ENCODE results near the gene CALR. TPM values are rescaled to one million over a fixed set of nuclear protein-coding genes. Genes with fewer than 3 reads are reported as not detected.

CALR gene
- total RNA-seq, 1 experiment from 2014 or later: 1,088 TPM

DNA sequence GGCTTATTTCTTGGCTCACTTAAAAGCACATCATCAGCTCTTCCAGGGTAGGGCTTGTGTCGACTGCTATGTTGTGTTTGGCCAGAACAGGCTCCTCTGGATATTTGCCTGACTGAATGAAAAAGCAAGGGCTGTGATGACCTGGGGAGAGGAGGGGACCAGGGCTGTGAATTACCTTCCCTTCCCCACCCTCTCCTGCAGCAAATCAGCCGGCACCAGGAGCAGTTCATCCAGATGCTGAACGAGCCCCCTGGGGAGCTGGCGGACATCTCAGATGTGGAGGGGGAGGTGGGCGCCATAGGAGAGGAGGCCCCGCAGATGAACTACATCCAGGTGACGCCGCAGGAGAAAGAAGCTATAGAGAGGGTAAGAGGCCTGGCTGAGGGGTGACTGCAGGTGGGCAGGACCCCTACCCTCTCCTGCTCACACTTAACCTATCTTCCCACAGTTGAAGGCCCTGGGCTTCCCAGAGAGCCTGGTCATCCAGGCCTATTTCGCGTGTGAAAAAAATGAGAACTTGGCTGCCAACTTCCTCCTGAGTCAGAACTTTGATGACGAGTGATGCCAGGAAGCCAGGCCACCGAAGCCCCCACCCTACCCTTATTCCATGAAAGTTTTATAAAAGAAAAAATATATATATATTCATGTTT, 14.2 kb downstream of the CALR start:
- Mint-ChIP-seq H3K9me3 (no peaks in the 10 kb centered on the region), H3K36me3 (peaks cover 49% of the 10 kb centered on the region), H3K27ac (no peak overlapping the region; the same call in 1 of the 2 replicates), H3K4me1 (peaks cover 29% of the 10 kb centered on the region), H3K4me3 (no peak overlapping the region), H3K27me3 (ENCODE audit: low read depth) (no peaks in the 10 kb centered on the region)
- TF ChIP-seq, protein P1, sequence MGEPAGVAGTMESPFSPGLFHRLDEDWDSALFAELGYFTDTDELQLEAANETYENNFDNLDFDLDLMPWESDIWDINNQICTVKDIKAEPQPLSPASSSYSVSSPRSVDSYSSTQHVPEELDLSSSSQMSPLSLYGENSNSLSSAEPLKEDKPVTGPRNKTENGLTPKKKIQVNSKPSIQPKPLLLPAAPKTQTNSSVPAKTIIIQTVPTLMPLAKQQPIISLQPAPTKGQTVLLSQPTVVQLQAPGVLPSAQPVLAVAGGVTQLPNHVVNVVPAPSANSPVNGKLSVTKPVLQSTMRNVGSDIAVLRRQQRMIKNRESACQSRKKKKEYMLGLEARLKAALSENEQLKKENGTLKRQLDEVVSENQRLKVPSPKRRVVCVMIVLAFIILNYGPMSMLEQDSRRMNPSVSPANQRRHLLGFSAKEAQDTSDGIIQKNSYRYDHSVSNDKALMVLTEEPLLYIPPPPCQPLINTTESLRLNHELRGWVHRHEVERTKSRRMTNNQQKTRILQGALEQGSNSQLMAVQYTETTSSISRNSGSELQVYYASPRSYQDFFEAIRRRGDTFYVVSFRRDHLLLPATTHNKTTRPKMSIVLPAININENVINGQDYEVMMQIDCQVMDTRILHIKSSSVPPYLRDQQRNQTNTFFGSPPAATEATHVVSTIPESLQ (CRISPR knock-in tag; IDR thresholded peaks at IDR 0.05): no peak
- TF ChIP-seq JUN (CRISPR knock-in tag; IDR thresholded peaks at IDR 0.05): 0 out of 2 replicates have a peak, but pooled peaks have one; percentile 20
- CTCF ChIA-PET: interaction anchor here (0.6 to 5.4 kb wide), 2 partner anchors 13 to 271 kb away, joined by 3 to 57 read pairs; no protein-coding TSS in a partner anchor
- ATAC-seq (no peak), DNase-seq (ENCODE audit: low spot score) (no peak)
- POLR2A ChIA-PET: interaction anchor here (1.7 to 1.9 kb wide), 2 partner anchors 13 to 39 kb away, joined by 4 to 6 read pairs; no protein-coding TSS in a partner anchor

DNA sequence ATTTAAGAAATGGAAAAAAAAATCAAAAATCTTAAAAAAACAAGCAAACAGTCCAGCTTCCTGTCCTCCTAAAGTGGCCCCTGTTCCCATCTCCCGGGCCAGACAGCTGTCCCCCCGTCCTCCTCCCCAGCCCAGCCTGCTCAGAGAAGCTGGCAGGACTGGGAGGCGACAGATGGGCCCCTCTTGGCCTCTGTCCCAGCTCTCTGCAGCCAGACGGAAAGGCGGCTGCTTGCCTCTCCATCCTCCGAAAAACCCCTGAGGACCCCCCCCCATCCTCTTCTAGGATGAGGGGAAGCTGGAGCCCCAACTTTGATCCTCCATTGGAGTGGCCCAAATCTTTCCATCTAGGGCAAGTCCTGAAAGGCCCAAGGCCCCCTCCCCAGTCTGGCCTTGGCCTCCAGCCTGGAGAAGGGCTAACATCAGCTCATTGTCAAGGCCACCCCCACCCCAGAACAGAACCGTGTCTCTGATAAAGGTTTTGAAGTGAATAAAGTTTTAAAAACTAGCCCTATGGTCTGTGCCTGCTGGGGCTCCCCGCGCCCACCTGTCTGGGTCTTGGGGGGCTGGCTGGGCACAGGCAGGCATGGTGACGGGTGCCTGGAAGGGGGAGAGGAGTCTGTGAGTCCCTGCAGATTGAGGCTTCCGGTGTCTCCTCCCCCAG, 14.9 kb downstream of the CALR start:
- Mint-ChIP-seq H3K4me3 (no peak overlapping the region), H3K27ac (no peak overlapping the region), H3K36me3 (peaks cover 44% of the 10 kb centered on the region), H3K27me3 (ENCODE audit: low read depth) (no peaks in the 10 kb centered on the region), H3K9me3 (no peaks in the 10 kb centered on the region), H3K4me1 (peaks cover 26% of the 10 kb centered on the region)
- ChIA-PET POLR2A (interaction anchor here (1.7 to 1.9 kb wide), 2 partner anchors 12 to 40 kb away, joined by 4 to 6 read pairs; no protein-coding TSS in a partner anchor), CTCF (interaction anchor here (0.8 to 5.4 kb wide), 3 partner anchors 12 to 68 kb away, joined by 3 to 57 read pairs (median 5); no protein-coding TSS in a partner anchor)
- ATAC-seq (no peak), DNase-seq (ENCODE audit: low spot score) (no peak)
- TF ChIP-seq, protein P2, sequence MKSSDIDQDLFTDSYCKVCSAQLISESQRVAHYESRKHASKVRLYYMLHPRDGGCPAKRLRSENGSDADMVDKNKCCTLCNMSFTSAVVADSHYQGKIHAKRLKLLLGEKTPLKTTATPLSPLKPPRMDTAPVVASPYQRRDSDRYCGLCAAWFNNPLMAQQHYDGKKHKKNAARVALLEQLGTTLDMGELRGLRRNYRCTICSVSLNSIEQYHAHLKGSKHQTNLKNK (CRISPR knock-in tag; IDR thresholded peaks at IDR 0.05): no peak
- no peak for TF ChIP-seq MXD4 (CRISPR knock-in tag; IDR thresholded peaks at IDR 0.05; ENCODE audit: borderline replicate concordance)
- TF ChIP-seq SP1 (CRISPR knock-in tag; conservative IDR thresholded peaks at IDR 0.05): no peak
- no peak for TF ChIP-seq ESRRA (CRISPR knock-in tag; IDR thresholded peaks at IDR 0.05; ENCODE audit: borderline replicate concordance)
- TF ChIP-seq, protein P3, sequence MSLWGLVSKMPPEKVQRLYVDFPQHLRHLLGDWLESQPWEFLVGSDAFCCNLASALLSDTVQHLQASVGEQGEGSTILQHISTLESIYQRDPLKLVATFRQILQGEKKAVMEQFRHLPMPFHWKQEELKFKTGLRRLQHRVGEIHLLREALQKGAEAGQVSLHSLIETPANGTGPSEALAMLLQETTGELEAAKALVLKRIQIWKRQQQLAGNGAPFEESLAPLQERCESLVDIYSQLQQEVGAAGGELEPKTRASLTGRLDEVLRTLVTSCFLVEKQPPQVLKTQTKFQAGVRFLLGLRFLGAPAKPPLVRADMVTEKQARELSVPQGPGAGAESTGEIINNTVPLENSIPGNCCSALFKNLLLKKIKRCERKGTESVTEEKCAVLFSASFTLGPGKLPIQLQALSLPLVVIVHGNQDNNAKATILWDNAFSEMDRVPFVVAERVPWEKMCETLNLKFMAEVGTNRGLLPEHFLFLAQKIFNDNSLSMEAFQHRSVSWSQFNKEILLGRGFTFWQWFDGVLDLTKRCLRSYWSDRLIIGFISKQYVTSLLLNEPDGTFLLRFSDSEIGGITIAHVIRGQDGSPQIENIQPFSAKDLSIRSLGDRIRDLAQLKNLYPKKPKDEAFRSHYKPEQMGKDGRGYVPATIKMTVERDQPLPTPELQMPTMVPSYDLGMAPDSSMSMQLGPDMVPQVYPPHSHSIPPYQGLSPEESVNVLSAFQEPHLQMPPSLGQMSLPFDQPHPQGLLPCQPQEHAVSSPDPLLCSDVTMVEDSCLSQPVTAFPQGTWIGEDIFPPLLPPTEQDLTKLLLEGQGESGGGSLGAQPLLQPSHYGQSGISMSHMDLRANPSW (CRISPR knock-in tag; conservative IDR thresholded peaks at IDR 0.05; ENCODE audit: low read depth): no peak
- no peak for TF ChIP-seq NR2C2 (CRISPR knock-in tag; IDR thresholded peaks at IDR 0.05)
- no peak for TF ChIP-seq ZNF121 (CRISPR knock-in tag; IDR thresholded peaks at IDR 0.05)
- TF ChIP-seq FOXJ3 (CRISPR knock-in tag; IDR thresholded peaks at IDR 0.05; ENCODE audit: borderline replicate concordance): no peak
- TF ChIP-seq, protein P4, sequence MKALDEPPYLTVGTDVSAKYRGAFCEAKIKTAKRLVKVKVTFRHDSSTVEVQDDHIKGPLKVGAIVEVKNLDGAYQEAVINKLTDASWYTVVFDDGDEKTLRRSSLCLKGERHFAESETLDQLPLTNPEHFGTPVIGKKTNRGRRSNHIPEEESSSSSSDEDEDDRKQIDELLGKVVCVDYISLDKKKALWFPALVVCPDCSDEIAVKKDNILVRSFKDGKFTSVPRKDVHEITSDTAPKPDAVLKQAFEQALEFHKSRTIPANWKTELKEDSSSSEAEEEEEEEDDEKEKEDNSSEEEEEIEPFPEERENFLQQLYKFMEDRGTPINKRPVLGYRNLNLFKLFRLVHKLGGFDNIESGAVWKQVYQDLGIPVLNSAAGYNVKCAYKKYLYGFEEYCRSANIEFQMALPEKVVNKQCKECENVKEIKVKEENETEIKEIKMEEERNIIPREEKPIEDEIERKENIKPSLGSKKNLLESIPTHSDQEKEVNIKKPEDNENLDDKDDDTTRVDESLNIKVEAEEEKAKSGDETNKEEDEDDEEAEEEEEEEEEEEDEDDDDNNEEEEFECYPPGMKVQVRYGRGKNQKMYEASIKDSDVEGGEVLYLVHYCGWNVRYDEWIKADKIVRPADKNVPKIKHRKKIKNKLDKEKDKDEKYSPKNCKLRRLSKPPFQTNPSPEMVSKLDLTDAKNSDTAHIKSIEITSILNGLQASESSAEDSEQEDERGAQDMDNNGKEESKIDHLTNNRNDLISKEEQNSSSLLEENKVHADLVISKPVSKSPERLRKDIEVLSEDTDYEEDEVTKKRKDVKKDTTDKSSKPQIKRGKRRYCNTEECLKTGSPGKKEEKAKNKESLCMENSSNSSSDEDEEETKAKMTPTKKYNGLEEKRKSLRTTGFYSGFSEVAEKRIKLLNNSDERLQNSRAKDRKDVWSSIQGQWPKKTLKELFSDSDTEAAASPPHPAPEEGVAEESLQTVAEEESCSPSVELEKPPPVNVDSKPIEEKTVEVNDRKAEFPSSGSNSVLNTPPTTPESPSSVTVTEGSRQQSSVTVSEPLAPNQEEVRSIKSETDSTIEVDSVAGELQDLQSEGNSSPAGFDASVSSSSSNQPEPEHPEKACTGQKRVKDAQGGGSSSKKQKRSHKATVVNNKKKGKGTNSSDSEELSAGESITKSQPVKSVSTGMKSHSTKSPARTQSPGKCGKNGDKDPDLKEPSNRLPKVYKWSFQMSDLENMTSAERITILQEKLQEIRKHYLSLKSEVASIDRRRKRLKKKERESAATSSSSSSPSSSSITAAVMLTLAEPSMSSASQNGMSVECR (CRISPR knock-in tag; IDR thresholded peaks at IDR 0.05; ENCODE audit: borderline replicate concordance): no peak
- TF ChIP-seq ZNF263 (CRISPR knock-in tag; IDR thresholded peaks at IDR 0.05; ENCODE audit: low read depth): no peak
